Activated CD8-positive, alpha-beta memory T cell treated with anti-CD3 and anti-CD28 coated beads, Interleukin-2, amount 10 ng/mL, durations not matched to agents 7 days and 5 days (primary cell): ENCODE measurements around the gene LSS. TPM values are rescaled to one million over a fixed set of nuclear protein-coding genes. Genes with fewer than 3 reads are reported as not detected.

Experiments used
- ATAC-seq: fragments of 150-1000 bp; cut with Tn5 transposase; one replicate; pipeline ENCODE4 v1.10.0; 2021; ENCODE audit warnings: moderate library complexity
- CTCF ChIA-PET: fragments of 350-600 bp; sonication (Branson Sonifier 250); formaldehyde crosslinking; loops from one replicate; lab custom pipeline; 2021; ENCODE audit warnings: antibody characterized with exemption; lab: Charles Lee
- DNase-seq: peaks from one replicate; pipeline ENCODE4 v3.0.0-alpha.2; 2020
- H3K27ac Mint-ChIP-seq: one replicate; pipeline ENCODE4 v1.8.0; 2021; ENCODE audit warnings: mild to moderate bottlenecking, mixed read lengths
- H3K27me3 Mint-ChIP-seq: one replicate; pipeline ENCODE4 v1.8.0; 2021; ENCODE audit warnings: mixed read lengths
- H3K36me3 Mint-ChIP-seq: one replicate; pipeline ENCODE4 v1.8.0; 2021; ENCODE audit warnings: mild to moderate bottlenecking, mixed read lengths
- H3K4me1 Mint-ChIP-seq: one replicate; pipeline ENCODE4 v1.8.0; 2021; ENCODE audit warnings: mixed read lengths
- H3K4me3 Mint-ChIP-seq: one replicate; pipeline ENCODE4 v1.8.0; 2021; ENCODE audit warnings: mild to moderate bottlenecking, moderate library complexity, mixed read lengths
- H3K9me3 Mint-ChIP-seq: one replicate; pipeline ENCODE4 v1.8.0; 2022; ENCODE audit warnings: low read depth, mixed read lengths
- total RNA-seq, 2 experiments: library from RNA; stranded (reverse); gene quantifications; one replicate each; pipeline ENCODE4 v1.2.3, GENCODE V29; 2021

Gene LSS
- total RNA-seq, result 10 to 100 TPM; 44.9 to 49.5 TPM

- H3K27me3 Mint-ChIP-seq, result no peaks in the 10 kb centered on the region
- H3K4me1 Mint-ChIP-seq, result peaks cover 47% of the 10 kb centered on the region
- DNase-seq (peak; percentile 99), ATAC-seq (peak; percentile 96)
- peak within 1 kb of the TSS; percentile 85 for H3K4me3 Mint-ChIP-seq
- CTCF ChIA-PET, result interaction anchor here (1.3 to 3.1 kb wide), 3 partner anchors 57 to 85 kb away, joined by 3 to 11 read pairs (median 10); partner anchors contain the start of genes MCM3AP and YBEY
- H3K36me3 Mint-ChIP-seq, result peaks cover 18% of the 10 kb centered on the region
- H3K27ac Mint-ChIP-seq, result peak within 1 kb of the TSS; percentile 93
- no peaks in the 10 kb centered on the region for H3K9me3 Mint-ChIP-seq
Observed at GRCh38 chr21:46228345-46229051, at the start of gene LSS. LSS (minus strand) TSS chr21:46228774; CDS start chr21:46228745, 29 bp downstream.

GRCh38 chr21:46274797-46275390 is 46.3 kb upstream of the LSS start:
- CTCF ChIA-PET, result interaction anchor here (0.7 to 0.9 kb wide), 3 partner anchors 51 to 387 kb away, joined by 3 read pairs; a partner anchor contains a TSS

GRCh38 chr21:46273341-46273740 is 44.8 kb upstream of the LSS start:
- Mint-ChIP-seq H3K36me3 (peaks cover 36% of the 10 kb centered on the region), H3K4me3 (no peak overlapping the region), H3K27me3 (no peaks in the 10 kb centered on the region), H3K9me3 (no peaks in the 10 kb centered on the region), H3K4me1 (no peaks in the 10 kb centered on the region), H3K27ac (no peak overlapping the region)
- DNase-seq (no peak), ATAC-seq (no peak)
- CTCF ChIA-PET, result no interaction called here

More at GRCh38 chr21:46274797-46275390, 46.3 kb upstream of the LSS start:
- H3K27ac Mint-ChIP-seq, result no peak overlapping the region
- no peak overlapping the region for H3K4me3 Mint-ChIP-seq
- no peaks in the 10 kb centered on the region for H3K4me1 Mint-ChIP-seq
- ATAC-seq (no peak), DNase-seq (no peak)
- H3K9me3 Mint-ChIP-seq, result no peaks in the 10 kb centered on the region
- peaks cover 43% of the 10 kb centered on the region for H3K36me3 Mint-ChIP-seq
- no peaks in the 10 kb centered on the region for H3K27me3 Mint-ChIP-seq

GRCh38 chr21:46269466-46269865 is 40.9 kb upstream of the LSS start:
- CTCF ChIA-PET, result no interaction called here
- DNase-seq, result no peak
- ATAC-seq, result no peak
- H3K36me3 Mint-ChIP-seq, result peaks cover 40% of the 10 kb centered on the region
- no peaks in the 10 kb centered on the region for H3K9me3 Mint-ChIP-seq
- H3K27me3 Mint-ChIP-seq, result no peaks in the 10 kb centered on the region
- H3K27ac Mint-ChIP-seq, result no peak overlapping the region
- H3K4me1 Mint-ChIP-seq, result no peaks in the 10 kb centered on the region
- H3K4me3 Mint-ChIP-seq, result no peak overlapping the region

- Mint-ChIP-seq H3K36me3 (peaks cover 38% of the 10 kb centered on the region), H3K4me3 (no peak overlapping the region), H3K27me3 (no peaks in the 10 kb centered on the region), H3K27ac (no peak overlapping the region), H3K4me1 (no peaks in the 10 kb centered on the region), H3K9me3 (no peaks in the 10 kb centered on the region)
- DNase-seq (no peak), ATAC-seq (no peak)
- CTCF ChIA-PET, result no interaction called here
Observed at GRCh38 chr21:46268371-46268770, 39.8 kb upstream of the LSS start.

- no peak for ATAC-seq
- H3K9me3 Mint-ChIP-seq, result no peaks in the 10 kb centered on the region
- no peak overlapping the region for H3K4me3 Mint-ChIP-seq
- CTCF ChIA-PET, result interaction anchor here (1.0 kb wide), 1 partner anchor 123 kb away, joined by 4 read pairs; no protein-coding TSS in a partner anchor
- H3K4me1 Mint-ChIP-seq, result no peaks in the 10 kb centered on the region
- no peaks in the 10 kb centered on the region for H3K27me3 Mint-ChIP-seq
- H3K27ac Mint-ChIP-seq, result no peak overlapping the region
- peaks cover 31% of the 10 kb centered on the region for H3K36me3 Mint-ChIP-seq
- no peak for DNase-seq
Observed at GRCh38 chr21:46266946-46267345, 38.4 kb upstream of the LSS start.

GRCh38 chr21:46265736-46266525 is 37.4 kb upstream of the LSS start:
- Mint-ChIP-seq H3K9me3 (no peaks in the 10 kb centered on the region), H3K4me3 (no peak overlapping the region), H3K27me3 (no peaks in the 10 kb centered on the region), H3K4me1 (no peaks in the 10 kb centered on the region), H3K36me3 (peaks cover 34% of the 10 kb centered on the region), H3K27ac (no peak overlapping the region)
- ATAC-seq (no peak), DNase-seq (no peak)
- CTCF ChIA-PET, result no interaction called here

GRCh38 chr21:46264690-46265144 is 36.1 kb upstream of the LSS start:
- Mint-ChIP-seq H3K4me3 (no peak overlapping the region), H3K36me3 (peaks cover 32% of the 10 kb centered on the region), H3K27ac (no peak overlapping the region), H3K4me1 (no peaks in the 10 kb centered on the region), H3K9me3 (no peaks in the 10 kb centered on the region), H3K27me3 (no peaks in the 10 kb centered on the region)
- no peak for ATAC-seq
- DNase-seq, result no peak
- CTCF ChIA-PET, result no interaction called here

GRCh38 chr21:46264046-46264689 is 35.6 kb upstream of the LSS start:
- CTCF ChIA-PET, result no interaction called here
- no peak for DNase-seq
- H3K36me3 Mint-ChIP-seq, result peaks cover 30% of the 10 kb centered on the region
- H3K27me3 Mint-ChIP-seq, result no peaks in the 10 kb centered on the region
- no peak overlapping the region for H3K27ac Mint-ChIP-seq
- no peak overlapping the region for H3K4me3 Mint-ChIP-seq
- no peak for ATAC-seq
- H3K9me3 Mint-ChIP-seq, result no peaks in the 10 kb centered on the region
- no peaks in the 10 kb centered on the region for H3K4me1 Mint-ChIP-seq

GRCh38 chr21:46256501-46256994 is 28.0 kb upstream of the LSS start:
- H3K4me1 Mint-ChIP-seq, result peaks cover 23% of the 10 kb centered on the region
- peak overlapping the region; percentile 18 for H3K27ac Mint-ChIP-seq
- DNase-seq (no peak), ATAC-seq (no peak)
- H3K27me3 Mint-ChIP-seq, result no peaks in the 10 kb centered on the region
- CTCF ChIA-PET, result no interaction called here
- H3K9me3 Mint-ChIP-seq, result no peaks in the 10 kb centered on the region
- H3K4me3 Mint-ChIP-seq, result no peak overlapping the region
- H3K36me3 Mint-ChIP-seq, result peaks cover 57% of the 10 kb centered on the region

- CTCF ChIA-PET, result no interaction called here
- H3K27ac Mint-ChIP-seq, result peak overlapping the region; percentile 18
- ATAC-seq (no peak), DNase-seq (peak; percentile 26)
- H3K27me3 Mint-ChIP-seq, result no peaks in the 10 kb centered on the region
- H3K4me3 Mint-ChIP-seq, result no peak overlapping the region
- H3K4me1 Mint-ChIP-seq, result peaks cover 26% of the 10 kb centered on the region
- no peaks in the 10 kb centered on the region for H3K9me3 Mint-ChIP-seq
- peaks cover 57% of the 10 kb centered on the region for H3K36me3 Mint-ChIP-seq
Observed at GRCh38 chr21:46255758-46256337, 27.3 kb upstream of the LSS start.

- CTCF ChIA-PET, result interaction anchor here (1.5 to 2.5 kb wide), 2 partner anchors 12 to 25 kb away, joined by 4 to 7 read pairs; no protein-coding TSS in a partner anchor
- peaks cover 33% of the 10 kb centered on the region for H3K4me1 Mint-ChIP-seq
- no peak overlapping the region for H3K4me3 Mint-ChIP-seq
- ATAC-seq (no peak), DNase-seq (no peak)
- H3K27ac Mint-ChIP-seq, result peak overlapping the region; percentile 80
- H3K27me3 Mint-ChIP-seq, result no peaks in the 10 kb centered on the region
- no peaks in the 10 kb centered on the region for H3K9me3 Mint-ChIP-seq
- peaks cover 60% of the 10 kb centered on the region for H3K36me3 Mint-ChIP-seq
Observed at GRCh38 chr21:46255166-46255565, 26.6 kb upstream of the LSS start.
